HuH-7 (cell line): ENCODE results near the gene DYSF.

Experiments
- DNase-seq: peaks from one replicate; pipeline ENCODE4 v3.0.0; 2011; ENCODE audit warnings: low spot score

The DYSF gene

GRCh38 chr2:71575966-71576365 is 122.6 kb downstream of the DYSF start:
- no peak for DNase-seq

GRCh38 chr2:71576541-71576940 is 123.2 kb downstream of the DYSF start:
- DNase-seq = no peak

- no peak for DNase-seq
Observed at GRCh38 chr2:71577209-71577608, 123.8 kb downstream of the DYSF start.

GRCh38 chr2:71578767-71579342 is 125.5 kb downstream of the DYSF start:
- DNase-seq = no peak

GRCh38 chr2:71581026-71581425 is 127.7 kb downstream of the DYSF start:
- DNase-seq = no peak

GRCh38 chr2:71583876-71584275 is 130.5 kb downstream of the DYSF start:
- no peak for DNase-seq

GRCh38 chr2:71586471-71586870 is 133.1 kb downstream of the DYSF start:
- DNase-seq = no peak

- no peak for DNase-seq
Observed at GRCh38 chr2:71587509-71588073, 134.2 kb downstream of the DYSF start.

GRCh38 chr2:71588497-71589170 is 135.3 kb downstream of the DYSF start:
- DNase-seq = no peak

- no peak for DNase-seq
Observed at GRCh38 chr2:71589763-71590162, 136.4 kb downstream of the DYSF start.

GRCh38 chr2:71591044-71591443 is 137.7 kb downstream of the DYSF start:
- no peak for DNase-seq

- no peak for DNase-seq
Observed at GRCh38 chr2:71592181-71592711, 138.9 kb downstream of the DYSF start.

GRCh38 chr2:71595569-71595968 is 142.2 kb downstream of the DYSF start:
- peak; percentile 36 for DNase-seq

- DNase-seq = peak; percentile 52
Observed at GRCh38 chr2:71596011-71596410, 142.7 kb downstream of the DYSF start.

- DNase-seq = no peak
Observed at GRCh38 chr2:71597756-71598155, 144.4 kb downstream of the DYSF start.

GRCh38 chr2:71598526-71598925 is 145.2 kb downstream of the DYSF start:
- DNase-seq = no peak

GRCh38 chr2:71599038-71599437 is 145.7 kb downstream of the DYSF start:
- no peak for DNase-seq

- DNase-seq = no peak
Observed at GRCh38 chr2:71599646-71600236, 146.4 kb downstream of the DYSF start.

GRCh38 chr2:71600555-71600954 is 147.2 kb downstream of the DYSF start:
- DNase-seq = no peak

- no peak for DNase-seq
Observed at GRCh38 chr2:71601136-71602114, 148.1 kb downstream of the DYSF start.

GRCh38 chr2:71602115-71602495 is 148.7 kb downstream of the DYSF start:
- no peak for DNase-seq

- no peak for DNase-seq
Observed at GRCh38 chr2:71602581-71602980, 149.2 kb downstream of the DYSF start.
